Measurements from ENCODE around the gene CYP1A2. TPM values are rescaled to one million over a fixed set of nuclear protein-coding genes. Genes with fewer than 3 reads are reported as not detected.

Gene CYP1A2, protein sequence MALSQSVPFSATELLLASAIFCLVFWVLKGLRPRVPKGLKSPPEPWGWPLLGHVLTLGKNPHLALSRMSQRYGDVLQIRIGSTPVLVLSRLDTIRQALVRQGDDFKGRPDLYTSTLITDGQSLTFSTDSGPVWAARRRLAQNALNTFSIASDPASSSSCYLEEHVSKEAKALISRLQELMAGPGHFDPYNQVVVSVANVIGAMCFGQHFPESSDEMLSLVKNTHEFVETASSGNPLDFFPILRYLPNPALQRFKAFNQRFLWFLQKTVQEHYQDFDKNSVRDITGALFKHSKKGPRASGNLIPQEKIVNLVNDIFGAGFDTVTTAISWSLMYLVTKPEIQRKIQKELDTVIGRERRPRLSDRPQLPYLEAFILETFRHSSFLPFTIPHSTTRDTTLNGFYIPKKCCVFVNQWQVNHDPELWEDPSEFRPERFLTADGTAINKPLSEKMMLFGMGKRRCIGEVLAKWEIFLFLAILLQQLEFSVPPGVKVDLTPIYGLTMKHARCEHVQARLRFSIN
- total RNA-seq (2022; extraction: Qiagen RNA extraction; ENCODE audit: low read depth): not detected in 5 replicates

DNA sequence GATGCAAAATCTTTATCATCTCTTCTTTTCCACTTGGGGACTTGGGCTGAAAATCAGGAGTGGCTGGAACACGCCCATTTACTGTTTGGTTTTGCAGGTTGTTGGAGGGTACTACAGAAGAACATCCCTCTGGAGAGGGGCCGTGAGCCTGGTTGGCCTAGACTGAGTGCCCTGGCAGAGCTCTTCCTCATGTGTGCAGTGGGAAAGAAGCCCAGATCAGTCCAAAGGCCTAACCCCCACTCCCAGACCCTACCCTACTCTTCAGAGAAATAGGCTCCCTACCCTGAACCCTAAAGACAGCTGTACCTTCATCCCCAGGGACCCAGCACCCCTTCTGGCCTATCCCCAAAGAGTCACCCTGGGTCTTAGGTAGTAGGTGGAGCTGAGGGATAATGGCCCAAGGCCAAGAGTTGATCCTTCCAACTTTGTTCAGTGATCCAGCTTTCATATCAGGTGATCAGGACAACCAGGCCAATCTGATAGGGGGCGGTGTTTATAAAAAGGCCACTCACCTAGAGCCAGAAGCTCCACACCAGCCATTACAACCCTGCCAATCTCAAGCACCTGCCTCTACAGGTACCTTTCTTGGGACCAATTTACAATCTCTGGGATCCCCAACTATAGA lies at the start of gene CYP1A2:
Gene CYP1A2 (plus strand): TSS at position 524 of the 625 bp plus-strand sequence. CDS start 894 bp downstream, outside the sequence.

DNA sequence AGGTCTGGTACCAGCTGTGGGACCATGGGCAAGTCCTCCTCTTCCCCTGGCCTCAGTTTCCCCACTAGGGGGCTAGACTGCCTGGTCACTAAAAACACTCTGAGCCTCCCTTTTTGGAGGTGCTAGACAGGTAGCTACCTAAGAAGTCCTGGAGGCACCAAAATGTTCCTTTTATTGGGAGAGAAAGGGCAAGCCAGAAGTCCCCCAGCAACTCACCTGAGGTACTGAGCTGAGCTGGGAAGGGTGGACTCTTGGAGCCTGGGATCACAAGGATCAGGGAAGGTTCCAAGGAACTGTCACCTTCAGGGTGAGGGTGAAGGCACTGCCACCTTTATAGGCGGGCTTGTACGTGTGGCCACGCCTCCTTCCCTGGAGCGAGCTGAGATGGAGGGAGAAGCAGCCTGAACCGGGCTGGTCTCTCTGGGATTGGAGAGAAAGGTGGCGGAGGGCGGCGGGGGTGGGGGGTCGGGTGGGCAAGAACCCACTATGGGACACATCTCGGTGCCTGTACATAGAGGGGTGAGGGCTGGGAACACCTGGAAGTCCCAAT lies 23.3 kb upstream of the CYP1A2 start, which contains the start of gene CYP1A1:
Gene CYP1A1 (minus strand): TSS at position 304 of the 550 bp plus-strand sequence. CDS start 2,431 bp downstream, outside the sequence.

DNA sequence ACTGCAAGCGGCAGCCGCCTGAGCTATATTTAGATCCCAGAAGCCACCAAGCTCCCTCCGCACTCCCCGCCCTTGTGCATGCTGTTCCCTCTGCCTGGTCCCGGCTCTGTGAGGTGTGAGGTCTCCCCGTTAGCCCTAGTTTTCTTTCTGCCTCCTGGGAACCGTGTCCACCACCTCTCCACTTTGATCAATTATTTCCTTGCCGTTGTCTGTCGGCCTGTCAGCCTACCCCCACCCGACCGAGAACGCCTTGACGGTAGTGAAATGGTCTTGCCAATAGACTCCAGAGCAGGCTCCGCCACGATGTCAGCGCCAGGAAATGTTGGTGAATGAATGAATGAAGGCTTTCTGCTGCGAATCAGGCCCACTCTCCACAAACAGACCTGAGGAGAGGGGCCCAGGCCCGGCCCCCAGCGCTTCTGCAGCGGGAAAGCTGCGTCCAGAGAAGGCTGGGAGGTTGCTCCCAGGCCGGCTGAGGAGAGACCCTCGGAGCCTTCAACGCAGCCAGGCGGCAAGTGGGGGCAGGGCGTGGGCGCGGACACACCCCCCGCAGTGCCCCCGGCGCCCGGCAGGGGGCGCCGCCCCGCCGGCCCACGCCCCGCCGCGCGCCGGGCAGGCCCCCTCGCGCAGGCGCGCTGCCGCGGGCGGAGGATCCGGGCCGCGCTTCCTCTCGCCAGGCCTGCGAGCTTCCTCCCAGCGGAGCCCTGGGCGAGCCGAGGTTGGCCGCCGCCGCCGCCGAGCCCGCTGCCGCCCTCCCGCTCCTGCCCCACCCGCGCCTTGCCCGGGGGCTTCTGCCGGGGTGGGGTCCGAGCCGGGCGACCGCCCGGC lies 33.0 kb downstream of the CYP1A2 start, which contains the start of gene CSK:
Gene CSK (plus strand): TSS at position 650 of the 828 bp plus-strand sequence. CDS start 16,218 bp downstream, outside the sequence.

Other genes starting within 250 kb of the CYP1A2 start
- 3.8 to 4.7 TPM (median 4.1 TPM) in 5 replicates for gene ARID3B, start 207.6 kb upstream of the CYP1A2 start, total RNA-seq (2022; extraction: Qiagen RNA extraction; ENCODE audit: low read depth)
- gene CLK3, start 133.0 kb upstream of the CYP1A2 start, total RNA-seq (2022; extraction: Qiagen RNA extraction; ENCODE audit: low read depth): 35.6 to 46.3 TPM (median 38.5 TPM) in 5 replicates
- 18.1 to 21.4 TPM (median 20.6 TPM) in 5 replicates for gene EDC3, start 52.8 kb upstream of the CYP1A2 start, total RNA-seq (2022; extraction: Qiagen RNA extraction; ENCODE audit: low read depth)
- 1.3 to 3.1 TPM (median 1.8 TPM) in 5 replicates for gene CYP1A1, start 23.3 kb upstream of the CYP1A2 start, total RNA-seq (2022; extraction: Qiagen RNA extraction; ENCODE audit: low read depth)
- 58.1 to 74.9 TPM (median 63.9 TPM) in 5 replicates for gene CSK, start 33.2 kb downstream of the CYP1A2 start, total RNA-seq (2022; extraction: Qiagen RNA extraction; ENCODE audit: low read depth)
- not detected in 5 replicates for gene LMAN1L, start 64.0 kb downstream of the CYP1A2 start, total RNA-seq (2022; extraction: Qiagen RNA extraction; ENCODE audit: low read depth)
- gene CPLX3, start 77.8 kb downstream of the CYP1A2 start, total RNA-seq (2022; extraction: Qiagen RNA extraction; ENCODE audit: low read depth): 0.06 TPM in 1 of 5 replicates, not detected in the others
- gene ULK3, start 94.3 kb downstream of the CYP1A2 start, total RNA-seq (2022; extraction: Qiagen RNA extraction; ENCODE audit: low read depth): 28.2 to 50.1 TPM (median 34.5 TPM) in 5 replicates
- gene SCAMP2, start 124.5 kb downstream of the CYP1A2 start, total RNA-seq (2022; extraction: Qiagen RNA extraction; ENCODE audit: low read depth): 60.9 to 73.2 TPM (median 67.6 TPM) in 5 replicates
- gene MPI, start 141.2 kb downstream of the CYP1A2 start, total RNA-seq (2022; extraction: Qiagen RNA extraction; ENCODE audit: low read depth): 29.5 to 46.7 TPM (median 32.5 TPM) in 5 replicates
- gene FAM219B, start 158.0 kb downstream of the CYP1A2 start, total RNA-seq (2022; extraction: Qiagen RNA extraction; ENCODE audit: low read depth): 28.4 to 38.6 TPM (median 32.3 TPM) in 5 replicates
- 438 to 570 TPM (median 551 TPM) in 5 replicates for gene COX5A, start 189.2 kb downstream of the CYP1A2 start, total RNA-seq (2022; extraction: Qiagen RNA extraction; ENCODE audit: low read depth)
- 20.4 to 28.4 TPM (median 27.3 TPM) in 5 replicates for gene RPP25, start 207.9 kb downstream of the CYP1A2 start, total RNA-seq (2022; extraction: Qiagen RNA extraction; ENCODE audit: low read depth)
- 12.3 to 15.8 TPM (median 14.0 TPM) in 5 replicates for gene SCAMP5, start 246.7 kb downstream of the CYP1A2 start, total RNA-seq (2022; extraction: Qiagen RNA extraction; ENCODE audit: low read depth)

Data from A549 treated with DMSO at 1 μM for 4 hours (cell line).